ENCODE measurements around the gene PTPRN2. TPM values are rescaled to one million over a fixed set of nuclear protein-coding genes. Genes with fewer than 3 reads are reported as not detected.

Gene PTPRN2
- total and polyA plus RNA-seq, 2 of the 8 experiments (the other 6 are each of a cell fraction or from before 2014, with no cell fraction given) = 2.6 to 4.5 TPM

DNA sequence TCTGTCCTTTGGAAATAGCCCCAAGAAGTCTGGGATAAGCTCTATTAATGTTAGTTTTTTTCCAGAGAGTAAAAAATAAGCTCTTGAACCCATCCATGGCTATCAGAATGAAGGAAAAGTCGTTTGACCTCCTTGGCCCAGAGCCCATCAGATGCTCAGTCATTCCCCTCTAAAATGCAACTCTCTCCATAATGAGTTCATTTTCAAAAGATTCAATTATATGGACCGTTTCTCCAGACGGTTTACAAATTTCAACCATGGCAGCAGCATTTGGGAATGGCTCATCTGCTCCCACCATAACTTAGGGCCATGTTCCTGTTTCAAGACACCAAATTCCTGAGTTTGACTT, 220.0 kb downstream of the PTPRN2 start (continued):
- TF ChIP-seq SUZ12 (IDR thresholded peaks at IDR 0.05; ENCODE audit: low read length) (no peak), CHD7 (IDR thresholded peaks at IDR 0.05; ENCODE audit: insufficient replicate concordance, low read length) (no peak), JUN (IDR thresholded peaks at IDR 0.05; ENCODE audit: low read depth, low read length) (no peak), CEBPB (IDR thresholded peaks at IDR 0.05; ENCODE audit: low read depth, low read length) (no peak), HDAC6 (IDR thresholded peaks at IDR 0.05; ENCODE audit: low read depth, low read length) (no peak)

All from H1 (cell line).